Measurements from ENCODE around the gene SLC50A1. TPM values are rescaled to one million over a fixed set of nuclear protein-coding genes. Genes with fewer than 3 reads are reported as not detected.

Gene SLC50A1
- total RNA-seq, 1 experiment from 2014 or later = 24.9 TPM

DNA sequence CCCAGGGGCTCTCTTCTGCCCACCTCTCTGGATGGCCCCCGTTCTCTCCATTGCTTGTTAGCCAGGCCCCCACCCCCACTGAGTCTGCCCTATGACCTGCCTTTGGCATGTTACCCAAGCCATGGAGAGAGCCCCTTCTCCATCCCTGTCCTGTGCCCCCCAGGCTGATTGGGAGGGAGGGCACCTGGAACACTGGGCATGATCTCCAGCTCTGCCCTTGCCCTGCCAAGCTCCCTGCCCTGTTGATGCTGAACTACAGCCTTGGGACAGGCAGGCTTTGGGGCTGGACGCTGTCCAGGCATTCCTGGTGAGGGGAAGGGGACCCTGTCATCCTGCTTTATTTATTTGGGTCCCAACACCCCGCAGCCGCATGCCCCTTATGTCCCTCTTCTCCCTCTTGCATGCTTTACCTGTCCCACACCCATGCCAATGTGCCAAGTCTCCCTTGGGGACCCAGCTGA lies 48.7 kb downstream of the SLC50A1 start:
- WGBS (ENCODE audit: extremely low coverage, insufficient read length, low lambda C conversion rate) = no CpG with 5 or more reads among the region's 4 CpGs
- DNase-seq = no peak

More for the DNA sequence above, 48.7 kb downstream of the SLC50A1 start:
- Mint-ChIP-seq H3K4me1 (peaks cover 17 to 31% of the 10 kb centered on the region in 2 experiments), H3K36me3 (ENCODE audit: insufficient read depth in 1 of 3, low read depth in 3 of 3) (peaks cover 19 to 41% (median 37%) of the 10 kb centered on the region in 3 experiments; a peak in 6 of 7 replicates), H3K27ac (no peak overlapping the region; a peak in 2 of 7 replicates), H3K9me3 (peaks cover 0 to 2% of the 10 kb centered on the region in 2 experiments; a peak in 1 of 5 replicates), H3K4me3 (no peak overlapping the region), H3K27me3 (ENCODE audit: low read depth) (peaks cover 1% of the 10 kb centered on the region; the same call in 1 of the 2 replicates)
- Histone ChIP-seq H3K79me2 (ENCODE audit: insufficient read depth, low read length) (no peaks in the 10 kb centered on the region), H4K20me1 (ENCODE audit: control insufficient read depth, insufficient read depth, insufficient read length) (no peaks in the 10 kb centered on the region), H3K14ac (ENCODE audit: insufficient read depth, low read length) (no peak overlapping the region), H4K5ac (ENCODE audit: insufficient read length, low read depth, low read length) (no peak overlapping the region), H3T11ph (ENCODE audit: low read length) (no peak overlapping the region), H2AK5ac (ENCODE audit: insufficient read length, low read length) (no peak overlapping the region), H3K18ac (ENCODE audit: insufficient read length, low read depth, low read length) (no peak overlapping the region), H2BK20ac (ENCODE audit: low read depth, low read length, poor library complexity, severe bottlenecking) (no peak overlapping the region), H3K4me1 (ENCODE audit: insufficient read depth, low read length) (peaks cover 3% of the 10 kb centered on the region), H3K4me2 (ENCODE audit: insufficient read depth, insufficient read length, low read length) (no peak overlapping the region), H3K27me3 (ENCODE audit: insufficient read depth, low read length) (no peaks in the 10 kb centered on the region), H4K8ac (replicated peaks; ENCODE audit: insufficient read length, low read depth, low read length) (no peak overlapping the region), H3K9me3 (ENCODE audit: control insufficient read depth, low read depth, low read length) (no peaks in the 10 kb centered on the region), H3K79me1 (ENCODE audit: insufficient read depth, low read depth, low read length, poor library complexity, severe bottlenecking) (no peaks in the 10 kb centered on the region), H2BK120ac (ENCODE audit: low read depth, low read length, poor library complexity, severe bottlenecking) (no peak overlapping the region), H3K23me2 (ENCODE audit: insufficient read length, low read depth, low read length, poor library complexity, severe bottlenecking) (no peaks in the 10 kb centered on the region), H3K4ac (ENCODE audit: low read depth, low read length) (no peak overlapping the region), H4K91ac (ENCODE audit: insufficient read length, low read depth, low read length) (no peak overlapping the region), H2BK5ac (ENCODE audit: insufficient read length, low read length) (no peak overlapping the region), H3K9ac (ENCODE audit: extremely low read depth, insufficient read length, low read length) (no peak overlapping the region), H2AFZ (ENCODE audit: low read length) (no peak overlapping the region), H3K56ac (ENCODE audit: insufficient read length, low read depth, low read length) (no peak overlapping the region), H2BK15ac (ENCODE audit: low read depth, low read length) (no peak overlapping the region), H2BK12ac (ENCODE audit: insufficient read length, low read depth, low read length) (no peak overlapping the region), H3K27ac (ENCODE audit: insufficient read length, low read depth, low read length) (no peak overlapping the region), H3K23ac (ENCODE audit: insufficient read length, low read depth, low read length) (no peak overlapping the region)
- TF ChIP-seq, protein P1, sequence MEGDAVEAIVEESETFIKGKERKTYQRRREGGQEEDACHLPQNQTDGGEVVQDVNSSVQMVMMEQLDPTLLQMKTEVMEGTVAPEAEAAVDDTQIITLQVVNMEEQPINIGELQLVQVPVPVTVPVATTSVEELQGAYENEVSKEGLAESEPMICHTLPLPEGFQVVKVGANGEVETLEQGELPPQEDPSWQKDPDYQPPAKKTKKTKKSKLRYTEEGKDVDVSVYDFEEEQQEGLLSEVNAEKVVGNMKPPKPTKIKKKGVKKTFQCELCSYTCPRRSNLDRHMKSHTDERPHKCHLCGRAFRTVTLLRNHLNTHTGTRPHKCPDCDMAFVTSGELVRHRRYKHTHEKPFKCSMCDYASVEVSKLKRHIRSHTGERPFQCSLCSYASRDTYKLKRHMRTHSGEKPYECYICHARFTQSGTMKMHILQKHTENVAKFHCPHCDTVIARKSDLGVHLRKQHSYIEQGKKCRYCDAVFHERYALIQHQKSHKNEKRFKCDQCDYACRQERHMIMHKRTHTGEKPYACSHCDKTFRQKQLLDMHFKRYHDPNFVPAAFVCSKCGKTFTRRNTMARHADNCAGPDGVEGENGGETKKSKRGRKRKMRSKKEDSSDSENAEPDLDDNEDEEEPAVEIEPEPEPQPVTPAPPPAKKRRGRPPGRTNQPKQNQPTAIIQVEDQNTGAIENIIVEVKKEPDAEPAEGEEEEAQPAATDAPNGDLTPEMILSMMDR (conservative IDR thresholded peaks at IDR 0.05) = no peak
